K562 (cell line): ENCODE data around the gene GSDME. TPM values are rescaled to one million over a fixed set of nuclear protein-coding genes. Genes with fewer than 3 reads are reported as not detected.

ENCODE experiments used
- ATAC-seq: fragments of 200-7000 bp; cut with Tn5 transposase; 3 replicates; pipeline ENCODE4 v1.9.1; 2020; ENCODE audit warnings: moderate library complexity
- BruUV-seq: library from RNA; stranded (reverse); fragments of 400-500 nt; replicated peaks from 2 replicates; lab custom pipeline; 2021; lab: Mats Ljungman, UMichigan
- CTCF ChIA-PET: fragments of 300-600 bp; formaldehyde crosslinking; extraction: SDS; loops from one replicate; lab custom pipeline; 2021; ENCODE audit warnings: low intra/inter-chr PET ratio; lab: Yijun Ruan, JAX
- POLR2A ChIA-PET: fragments of 300-600, 350-650 bp; sonication (Branson Sonifier 250); formaldehyde crosslinking; extraction: SDS; loops from one replicate; lab custom pipeline; 2021; ENCODE audit warnings: antibody characterized with exemption, inconsistent platforms; lab: Yijun Ruan, JAX
- DNase-seq, 4 experiments: peaks; one replicate each; pipeline versions ENCODE4 v3.0.0 to v3.0.0-alpha.2; 2011 to 2018; ENCODE audit warnings: low spot score in 3 of 4, mixed read lengths in 3 of 4; ENCODE audit errors: extremely low read depth in 1 of 4
- FAIRE-seq: peaks from 2 replicates; lab custom pipeline; 2011; peaks lifted over from hg19 to GRCh38; lab: Jason Lieb, UNC
- H2AFZ ChIP-seq: 2 replicates; pipeline ENCODE4 v1.6.0; 2011; ENCODE audit warnings: low read depth, low read length, control low read depth, inconsistent platforms
- H3K27ac ChIP-seq: fragments of 200-600 bp; 3 replicates; pipeline ENCODE4 v1.8.0; 2011; ENCODE audit warnings: low read depth, mild to moderate bottlenecking, control low read depth, inconsistent platforms, low read length, moderate library complexity, mixed read lengths; ENCODE audit errors: extremely low read depth
- H3K27me3 ChIP-seq, 2 experiments: fragments of 300-600 bp in 1 of 2; 2 replicates in 1 of 2; 3 replicates in 1 of 2; pipeline versions ENCODE4 v1.6.0 to v1.8.0; 2011; ENCODE audit warnings: inconsistent platforms in 2 of 2, low read length in 2 of 2, mild to moderate bottlenecking in 1 of 2, mixed read lengths in 1 of 2, moderate library complexity in 1 of 2; ENCODE audit not compliant: control insufficient read depth in 2 of 2, insufficient read depth in 2 of 2
- H3K36me3 ChIP-seq: fragments of 300-600 bp; 3 replicates; pipeline ENCODE4 v1.8.0; 2011; ENCODE audit warnings: mild to moderate bottlenecking, low read length, inconsistent platforms; ENCODE audit not compliant: control insufficient read depth, insufficient read depth
- H3K4me1 ChIP-seq, 2 experiments: fragments of 200-600 bp in 1 of 2; replicated peaks in 1 of 2; 2 replicates in 1 of 2; 3 replicates in 1 of 2; pipeline versions ENCODE4 v1.5.1 to v1.8.0; 2011; ENCODE audit warnings: inconsistent platforms in 2 of 2, low read length in 2 of 2, mild to moderate bottlenecking in 1 of 2, mixed read lengths in 1 of 2, moderate library complexity in 1 of 2; ENCODE audit not compliant: control insufficient read depth in 2 of 2, insufficient read depth in 2 of 2
- H3K4me2 ChIP-seq: 2 replicates; pipeline ENCODE4 v1.6.1; 2011; ENCODE audit warnings: low read length, control low read depth, inconsistent platforms, mixed read lengths; ENCODE audit not compliant: insufficient read depth
- H3K4me3 ChIP-seq: fragments of 200-600 bp; sonication (generic), shearing (Covaris generic); 2 replicates; pipeline ENCODE4 v1.5.1; 2016; ENCODE audit warnings: control low read depth, inconsistent platforms
- H3K79me2 ChIP-seq: fragments of 200-600 bp; 3 replicates; pipeline ENCODE4 v1.8.0; 2011; ENCODE audit warnings: low read length, inconsistent platforms; ENCODE audit not compliant: control insufficient read depth, insufficient read depth
- H3K9ac ChIP-seq, 2 experiments: 2 replicates each; pipeline versions ENCODE4 v1.6.0 to v1.6.1; 2011; ENCODE audit warnings: low read depth in 2 of 2, low read length in 2 of 2, control low read depth in 1 of 2, inconsistent platforms in 1 of 2, mild to moderate bottlenecking in 1 of 2, mixed read lengths in 1 of 2; ENCODE audit not compliant: insufficient read depth in 1 of 2
- H3K9me1 ChIP-seq: one replicate; pipeline ENCODE4 v1.6.0; 2011; ENCODE audit warnings: inconsistent platforms, mild to moderate bottlenecking, low read length, moderate library complexity; ENCODE audit not compliant: control insufficient read depth, insufficient read depth
- H3K9me3 ChIP-seq: replicated peaks from 2 replicates; pipeline ENCODE4 v1.5.1; 2011; ENCODE audit warnings: low read depth, low read length, inconsistent platforms; ENCODE audit not compliant: control insufficient read depth, insufficient read depth
- H4K20me1 ChIP-seq: replicated peaks from 2 replicates; pipeline ENCODE4 v1.6.1; 2011; ENCODE audit warnings: low read length, inconsistent platforms, mixed read lengths; ENCODE audit not compliant: control insufficient read depth, insufficient read depth
- ARHGAP35 ChIP-seq: fragments of 450-650 bp; IDR thresholded peaks from 2 replicates; pipeline ENCODE4 v1.6.1; 2018; ENCODE audit not compliant: partially characterized antibody
- ARID1B ChIP-seq: fragments of 450-650 bp; IDR thresholded peaks from 2 replicates; pipeline ENCODE4 v1.6.1; 2016; ENCODE audit warnings: antibody characterized with exemption, mild to moderate bottlenecking, inconsistent platforms
- BACH1 ChIP-seq: fragments of 200-800 bp; sonication (Bioruptor generic); IDR thresholded peaks from 2 replicates; pipeline ENCODE4 v1.6.1; 2016; ENCODE audit warnings: missing genetic modification characterization, missing compliant biosample characterization
- BCOR ChIP-seq: fragments of 450-650 bp; IDR thresholded peaks from 2 replicates; pipeline ENCODE4 v1.6.1; 2016
- CEBPG ChIP-seq, 3 experiments: fragments of 200-800 bp in 1 of 3; sonication (Bioruptor generic) in 1 of 3; sonication (generic) in 1 of 3; formaldehyde crosslinking in 1 of 3; IDR thresholded peaks in 2 of 3; conservative IDR thresholded peaks in 1 of 3; 2 replicates each; pipeline versions ENCODE4 v1.6.1 to v1.8.0; 2016 to 2022; ENCODE audit warnings: missing compliant biosample characterization in 2 of 3, missing genetic modification characterization in 2 of 3, mild to moderate bottlenecking in 1 of 3, missing genetic modification reagents in 1 of 3
- CXXC5 ChIP-seq: fragments of 250-450 bp; sonication (Bioruptor Pico); IDR thresholded peaks from 2 replicates; pipeline ENCODE4 v1.8.0; 2022; ENCODE audit warnings: inconsistent platforms, mild to moderate bottlenecking, moderate library complexity
- E2F3 ChIP-seq: fragments of 250-450 bp; sonication (Bioruptor Pico); IDR thresholded peaks from 2 replicates; pipeline ENCODE4 v1.4.0; 2020; ENCODE audit warnings: mild to moderate bottlenecking
- GTF2B ChIP-seq: IDR thresholded peaks from 2 replicates; pipeline ENCODE4 v1.6.1; 2011; ENCODE audit not compliant: insufficient read length; ENCODE audit errors: extremely low read depth
- JUNB ChIP-seq: fragments of 450-650 bp; formaldehyde crosslinking; conservative IDR thresholded peaks from 2 replicates; pipeline ENCODE4 v1.4.0; 2020; ENCODE audit warnings: mild to moderate bottlenecking
- MBD1 ChIP-seq: fragments of 250-450 bp; sonication (Bioruptor Pico); IDR thresholded peaks from 2 replicates; pipeline ENCODE4 v1.8.0; 2022; ENCODE audit warnings: inconsistent platforms
- MCM3 ChIP-seq: fragments of 450-650 bp; IDR thresholded peaks from 2 replicates; pipeline ENCODE4 v1.6.1; 2016
- RAD21 ChIP-seq, 2 experiments: fragments of 250-450 bp in 1 of 2; fragments of 450-650 bp in 1 of 2; sonication (Bioruptor Pico) in 1 of 2; formaldehyde crosslinking in 1 of 2; IDR thresholded peaks in 1 of 2; conservative IDR thresholded peaks in 1 of 2; 2 replicates each; pipeline versions ENCODE4 v1.4.0 to v1.8.0; 2020 to 2022; ENCODE audit warnings: mild to moderate bottlenecking in 2 of 2, moderate library complexity in 1 of 2
- RBM17 ChIP-seq: fragments of 200-400 bp; formaldehyde crosslinking; IDR thresholded peaks from 2 replicates; pipeline ENCODE4 v1.6.1; 2017; ENCODE audit warnings: low read depth, mild to moderate bottlenecking, low read length, borderline replicate concordance
- SAFB ChIP-seq: fragments of 200-400 bp; formaldehyde crosslinking; IDR thresholded peaks from 2 replicates; pipeline ENCODE4 v1.6.1; 2017; ENCODE audit warnings: low read depth, low read length, borderline replicate concordance
- SNIP1 ChIP-seq: fragments of 450-650 bp; IDR thresholded peaks from 2 replicates; pipeline ENCODE4 v1.7.1; 2017; ENCODE audit warnings: low read depth, mild to moderate bottlenecking
- SNRNP70 ChIP-seq: fragments of 200-400 bp; formaldehyde crosslinking; optimal IDR thresholded peaks from 2 replicates; pipeline ENCODE3; 2017; ENCODE audit warnings: low read depth, low read length
- XRCC3 ChIP-seq: fragments of 450-650 bp; IDR thresholded peaks from 2 replicates; pipeline ENCODE4 v1.6.1; 2017; ENCODE audit warnings: mild to moderate bottlenecking, moderate library complexity
- ZNF12 ChIP-seq: sonication (generic); formaldehyde crosslinking; IDR thresholded peaks from 2 replicates; pipeline ENCODE4 v1.4.0; 2020; ENCODE audit warnings: mild to moderate bottlenecking, missing genetic modification reagents
- ZNF224 ChIP-seq: sonication (generic); formaldehyde crosslinking; IDR thresholded peaks from 2 replicates; pipeline ENCODE4 v1.8.0; 2022; ENCODE audit warnings: mild to moderate bottlenecking, missing genetic modification reagents
- ZNF830 ChIP-seq: fragments of 250-450 bp; sonication (Bioruptor Pico); IDR thresholded peaks from 2 replicates; pipeline ENCODE4 v1.5.0; 2021; ENCODE audit warnings: mild to moderate bottlenecking
- WGBS: fragments of 100-300 bp; shearing (Covaris generic); methylation state at CpG from one replicate; pipeline ENCODE4 v1.1.6; 2016; ENCODE audit warnings: low coverage, mixed read lengths; ENCODE audit not compliant: insufficient coverage; ENCODE audit errors: missing lambda C conversion rate; 5-methylcytosine and 5-hydroxymethylcytosine counted together
- in situ Hi-C: fragments of 300-500 bp; cut with MboI; formaldehyde crosslinking; loops from 4 replicates; pipeline ENCODE4 v1.15.0; 2018; ENCODE audit warnings: inconsistent platforms, mixed read lengths
- intact Hi-C: fragments of 100-400 bp; cut with micrococcal nuclease; formaldehyde crosslinking; loops from 2 replicates; pipeline ENCODE4 v1.14.2; 2022
- polyA plus RNA-seq, 8 experiments: library from polyadenylated mRNA; depleted of rRNA in 4 of 8; stranded (reverse) in 5 of 8; unstranded in 3 of 8; fragments of >200 nt; fragmentation: Nextera tagmentation in 2 of 8; fragmentation: Illumina TruSeq in 1 of 8; extraction: Ambion mirVana in 2 of 8; extraction: Trizol in 1 of 8; gene quantifications; 2 replicates each; pipeline versions ENCODE4 v1.2.1 to v1.2.3, GENCODE V29; 2011 to 2014; ENCODE audit warnings: inconsistent platforms in 1 of 8, missing spikeins in 1 of 8
- total RNA-seq, 7 experiments: library from RNA; depleted of rRNA in 6 of 7; stranded (reverse); fragments of >200 nt in 6 of 7; fragmentation: Illumina TruSeq in 2 of 7; extraction: Trizol in 2 of 7; gene quantifications; 2 replicates each; pipeline versions ENCODE4 v1.2.1 to v1.2.3, GENCODE V29; 2011 to 2021; ENCODE audit warnings: low replicate concordance in 1 of 7

The GSDME gene
- total and polyA plus RNA-seq, 9 of the 15 experiments (the other 6 are each of a cell fraction or from before 2014, with no cell fraction given) = 0.37 to 1.9 (median 0.62) TPM

- Histone ChIP-seq H3K4me2 (no peak overlapping the region), H3K27ac (no peak overlapping the region), H3K36me3 (no peaks in the 10 kb centered on the region), H2AFZ (no peak overlapping the region), H3K27me3 (peaks cover 0 to 16% of the 10 kb centered on the region in 2 experiments; a peak in 3 of 5 replicates), H3K9me3 (no peaks in the 10 kb centered on the region), H3K9me1 (no peaks in the 10 kb centered on the region), H4K20me1 (no peaks in the 10 kb centered on the region; the same call in 1 of the 2 replicates), H3K79me2 (no peaks in the 10 kb centered on the region), H3K4me3 (no peak overlapping the region), H3K4me1 (peaks cover 0 to 6% of the 10 kb centered on the region in 2 experiments; a peak in 3 of 5 replicates), H3K9ac (no peak overlapping the region)
- intact Hi-C loops = no loop called here
- TF ChIP-seq XRCC3 (no peak), E2F3 (CRISPR knock-in tag) (no peak), CXXC5 (CRISPR knock-in tag) (no peak), GTF2B (no peak), JUNB (no peak), RAD21 (CRISPR knock-in tag; conservative IDR thresholded peaks at IDR 0.05 in 1 of 2, IDR thresholded peaks at IDR 0.05 in 1 of 2) (no peak), RBM17 (no peak), SNRNP70 (no peak), BCOR (no peak), BACH1 (tag) (no peak), ZNF830 (no peak), ZNF12 (CRISPR knock-in tag) (no peak), ZNF224 (CRISPR knock-in tag) (no peak), ARHGAP35 (no peak), ARID1B (no peak), CEBPG (CRISPR knock-in tag; IDR thresholded peaks at IDR 0.05) (no peak), CEBPG (tag; conservative IDR thresholded peaks at IDR 0.05 in 1 of 2, IDR thresholded peaks at IDR 0.05 in 1 of 2) (no peak), MBD1 (CRISPR knock-in tag) (no peak), MCM3 (no peak), SAFB (no peak), SNIP1 (no peak)
- no peak for ATAC-seq
- no peak for FAIRE-seq
- no peak for DNase-seq
- in situ Hi-C loops = no loop called here
- no TSS peak for BruUV-seq
- ChIA-PET CTCF (no interaction called here), POLR2A (no interaction called here)
- WGBS = 24% methylated on average over 14 of the region's 14 CpGs
These were observed 40.0 kb downstream of the GSDME start for GRCh38 chr7:24717247-24717622.
